Measurements from ENCODE around the gene ZNF644.
"Not testable (repeated sequence)": the region's sequence is repeated elsewhere in the genome, so short reads cannot be mapped to it uniquely, and the experiment has no call there.

ZNF644 gene

DNA sequence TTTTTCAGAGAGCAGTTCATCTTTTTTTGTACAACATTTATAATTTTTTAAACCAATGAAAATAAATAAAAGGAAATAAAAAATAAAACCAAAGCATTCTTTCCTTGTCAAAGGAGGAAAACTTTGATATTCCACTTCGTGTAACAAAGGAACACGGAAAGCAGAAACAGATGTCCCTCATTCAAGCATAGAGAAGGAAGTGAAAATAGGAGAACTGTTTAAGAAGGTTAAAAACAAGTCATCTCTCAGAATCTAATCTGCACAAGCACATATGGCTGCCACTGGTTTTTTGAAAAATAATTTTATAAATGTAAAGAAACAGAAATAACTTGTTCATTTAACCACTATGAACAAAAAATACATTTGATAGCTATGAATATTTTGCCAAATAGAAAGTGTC lies 35.9 kb upstream of the ZNF644 start:
- Mint-ChIP-seq H3K36me3 (ENCODE audit: low read depth) (no peaks in the 10 kb centered on the region), H3K27ac (no peak overlapping the region), H3K9me3 (peaks cover 3% of the 10 kb centered on the region), H3K4me1 (no peaks in the 10 kb centered on the region), H3K4me3 (no peak overlapping the region), H3K27me3 (ENCODE audit: low read depth) (peaks cover 4% of the 10 kb centered on the region)
- TF ChIP-seq, protein P1, sequence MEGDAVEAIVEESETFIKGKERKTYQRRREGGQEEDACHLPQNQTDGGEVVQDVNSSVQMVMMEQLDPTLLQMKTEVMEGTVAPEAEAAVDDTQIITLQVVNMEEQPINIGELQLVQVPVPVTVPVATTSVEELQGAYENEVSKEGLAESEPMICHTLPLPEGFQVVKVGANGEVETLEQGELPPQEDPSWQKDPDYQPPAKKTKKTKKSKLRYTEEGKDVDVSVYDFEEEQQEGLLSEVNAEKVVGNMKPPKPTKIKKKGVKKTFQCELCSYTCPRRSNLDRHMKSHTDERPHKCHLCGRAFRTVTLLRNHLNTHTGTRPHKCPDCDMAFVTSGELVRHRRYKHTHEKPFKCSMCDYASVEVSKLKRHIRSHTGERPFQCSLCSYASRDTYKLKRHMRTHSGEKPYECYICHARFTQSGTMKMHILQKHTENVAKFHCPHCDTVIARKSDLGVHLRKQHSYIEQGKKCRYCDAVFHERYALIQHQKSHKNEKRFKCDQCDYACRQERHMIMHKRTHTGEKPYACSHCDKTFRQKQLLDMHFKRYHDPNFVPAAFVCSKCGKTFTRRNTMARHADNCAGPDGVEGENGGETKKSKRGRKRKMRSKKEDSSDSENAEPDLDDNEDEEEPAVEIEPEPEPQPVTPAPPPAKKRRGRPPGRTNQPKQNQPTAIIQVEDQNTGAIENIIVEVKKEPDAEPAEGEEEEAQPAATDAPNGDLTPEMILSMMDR (IDR thresholded peaks at IDR 0.05; ENCODE audit: unreplicated experiment in 3 of 3): no peak

DNA sequence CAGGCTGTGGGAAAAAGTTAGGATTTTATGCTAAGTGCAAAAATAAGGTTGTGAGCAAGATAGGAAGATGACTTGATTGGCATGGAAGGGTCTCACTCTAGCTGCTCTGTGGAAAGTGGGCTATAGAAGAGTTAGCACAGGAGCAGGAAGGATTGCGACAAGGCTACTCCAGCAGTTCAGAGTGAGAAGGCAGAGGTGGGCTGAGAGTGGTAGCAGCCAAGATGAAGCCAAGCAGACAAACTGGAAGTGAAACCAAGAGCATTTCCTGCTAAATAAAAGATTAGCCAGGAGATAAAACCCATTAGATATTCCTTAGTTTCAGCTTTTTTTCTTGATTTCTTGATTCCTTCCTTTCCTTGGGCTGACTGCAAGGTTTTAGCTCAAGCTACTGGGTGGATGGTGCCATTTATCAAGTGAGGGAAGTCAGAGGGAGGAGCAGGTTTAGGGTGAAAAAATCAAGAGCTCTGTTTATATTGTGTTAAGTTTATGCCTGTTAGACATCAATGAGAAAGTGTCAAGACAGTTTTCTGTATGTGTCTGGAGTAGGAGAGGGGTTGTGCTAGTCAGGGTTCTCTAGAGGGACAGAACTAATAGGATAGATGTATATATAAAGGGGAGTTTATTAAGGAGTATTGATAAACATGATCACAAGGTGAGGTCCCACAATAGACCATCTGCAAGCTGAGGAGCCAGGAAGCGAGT lies 33.1 kb upstream of the ZNF644 start:
- H3K27ac Mint-ChIP-seq: no peak overlapping the region
- H3K9me3 Mint-ChIP-seq: no peaks in the 10 kb centered on the region
- TF ChIP-seq, protein P1 (IDR thresholded peaks at IDR 0.05; ENCODE audit: unreplicated experiment in 3 of 3): no peak
- no peak overlapping the region for H3K4me3 Mint-ChIP-seq
- H3K27me3 Mint-ChIP-seq (ENCODE audit: low read depth): peaks cover 1% of the 10 kb centered on the region
- no peaks in the 10 kb centered on the region for H3K36me3 Mint-ChIP-seq (ENCODE audit: low read depth)
- no peaks in the 10 kb centered on the region for H3K4me1 Mint-ChIP-seq

DNA sequence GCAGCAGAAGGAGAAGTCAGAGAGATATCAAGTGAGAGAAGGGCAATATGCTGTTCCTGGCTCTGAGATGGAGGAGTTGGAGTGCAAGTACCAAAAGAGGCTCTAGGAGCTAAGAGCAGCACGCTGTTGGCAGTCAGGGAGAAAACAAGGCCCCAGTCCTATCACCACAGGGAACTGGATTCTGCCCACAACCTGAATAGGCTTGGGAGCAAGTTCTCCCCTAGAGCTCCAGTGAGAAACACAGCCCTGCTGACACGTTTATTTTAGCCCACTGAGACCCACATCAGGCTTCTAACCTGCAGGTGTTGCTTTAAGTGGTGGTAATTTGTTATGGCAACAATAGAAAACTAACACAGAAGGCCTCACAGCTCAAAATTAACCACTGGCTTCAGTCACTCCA lies 31.8 kb upstream of the ZNF644 start:
- H3K27ac Mint-ChIP-seq: no peak overlapping the region
- no peaks in the 10 kb centered on the region for H3K36me3 Mint-ChIP-seq (ENCODE audit: low read depth)
- TF ChIP-seq, protein P1 (IDR thresholded peaks at IDR 0.05; ENCODE audit: unreplicated experiment in 3 of 3): no peak
- no peaks in the 10 kb centered on the region for H3K27me3 Mint-ChIP-seq (ENCODE audit: low read depth)
- no peak overlapping the region for H3K4me3 Mint-ChIP-seq
- no peaks in the 10 kb centered on the region for H3K9me3 Mint-ChIP-seq
- no peaks in the 10 kb centered on the region for H3K4me1 Mint-ChIP-seq

DNA sequence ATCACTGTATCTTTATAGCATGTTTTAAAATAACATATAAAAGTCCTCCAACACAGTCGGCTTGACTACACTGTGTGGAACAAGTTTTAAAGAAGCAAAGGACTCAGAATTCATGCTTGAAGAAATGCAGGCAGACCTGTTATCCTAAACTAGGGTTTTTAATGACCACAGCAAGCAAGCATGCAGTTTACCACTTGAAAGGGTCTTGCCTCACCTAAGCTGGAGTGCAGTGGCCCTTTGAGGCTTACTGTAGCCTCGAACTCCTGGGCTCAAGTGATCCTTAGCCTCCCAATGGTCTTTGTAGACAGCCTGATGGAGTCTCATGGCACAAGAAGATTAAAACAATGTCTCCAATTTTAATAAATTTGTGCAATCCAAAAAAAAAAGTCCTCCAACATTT lies 27.7 kb upstream of the ZNF644 start:
- not testable (repeated sequence) for H3K4me3 Mint-ChIP-seq; H3K36me3 Mint-ChIP-seq (ENCODE audit: low read depth); H3K9me3 Mint-ChIP-seq

DNA sequence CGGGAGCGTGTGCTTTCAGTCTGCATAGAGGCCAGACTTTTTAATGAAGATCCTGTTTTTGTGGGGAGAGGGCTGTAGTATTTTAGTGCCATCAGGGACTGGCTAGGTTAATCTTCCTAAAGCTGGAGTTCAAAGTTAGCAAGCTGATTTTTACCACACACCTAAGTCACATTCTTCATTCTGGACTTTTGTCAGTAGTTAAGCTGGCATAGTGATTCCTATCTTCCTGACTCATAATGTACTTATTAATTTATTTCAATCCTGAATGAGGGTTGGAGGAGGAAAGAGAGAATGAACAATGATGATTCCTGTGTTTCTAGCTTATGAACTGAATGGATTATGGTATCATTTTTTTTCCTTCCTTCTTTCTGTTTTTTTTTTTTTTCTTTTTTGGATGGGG lies 24.9 kb upstream of the ZNF644 start:
- Mint-ChIP-seq H3K36me3 (ENCODE audit: low read depth) (no peaks in the 10 kb centered on the region), H3K27me3 (ENCODE audit: low read depth) (peaks cover 10% of the 10 kb centered on the region), H3K9me3 (peaks cover 7% of the 10 kb centered on the region), H3K27ac (no peak overlapping the region), H3K4me1 (no peaks in the 10 kb centered on the region), H3K4me3 (no peak overlapping the region)
- TF ChIP-seq, protein P1 (IDR thresholded peaks at IDR 0.05; ENCODE audit: unreplicated experiment in 3 of 3): no peak

More for the DNA sequence above, 27.7 kb upstream of the ZNF644 start:
- not testable (repeated sequence) for H3K27ac Mint-ChIP-seq; H3K27me3 Mint-ChIP-seq (ENCODE audit: low read depth); H3K4me1 Mint-ChIP-seq

DNA sequence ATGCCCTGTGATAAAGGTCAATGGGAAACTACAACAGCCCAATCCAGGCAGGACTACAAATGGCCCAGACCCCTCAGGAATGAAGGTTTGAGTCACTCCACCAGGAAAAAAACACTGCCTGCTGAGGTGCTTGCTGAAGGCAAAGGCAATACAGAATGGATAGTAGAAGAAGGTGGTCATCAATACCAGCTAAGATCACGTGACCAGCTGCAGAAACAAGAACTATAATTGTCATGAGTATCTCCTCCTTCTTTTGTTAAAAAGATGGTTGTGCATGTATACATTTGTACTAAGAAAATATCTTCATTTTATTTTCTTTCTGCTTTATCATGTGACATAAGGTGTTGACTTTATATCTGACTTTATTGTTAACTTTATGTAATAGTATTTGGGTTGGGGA lies 23.4 kb upstream of the ZNF644 start:
- no peaks in the 10 kb centered on the region for H3K4me1 Mint-ChIP-seq
- peaks cover 19% of the 10 kb centered on the region for H3K9me3 Mint-ChIP-seq
- H3K27me3 Mint-ChIP-seq (ENCODE audit: low read depth): peaks cover 10% of the 10 kb centered on the region
- H3K27ac Mint-ChIP-seq: no peak overlapping the region
- H3K4me3 Mint-ChIP-seq: no peak overlapping the region
- TF ChIP-seq, protein P1 (IDR thresholded peaks at IDR 0.05; ENCODE audit: unreplicated experiment in 3 of 3): no peak
- H3K36me3 Mint-ChIP-seq (ENCODE audit: low read depth): peaks cover 4% of the 10 kb centered on the region

DNA sequence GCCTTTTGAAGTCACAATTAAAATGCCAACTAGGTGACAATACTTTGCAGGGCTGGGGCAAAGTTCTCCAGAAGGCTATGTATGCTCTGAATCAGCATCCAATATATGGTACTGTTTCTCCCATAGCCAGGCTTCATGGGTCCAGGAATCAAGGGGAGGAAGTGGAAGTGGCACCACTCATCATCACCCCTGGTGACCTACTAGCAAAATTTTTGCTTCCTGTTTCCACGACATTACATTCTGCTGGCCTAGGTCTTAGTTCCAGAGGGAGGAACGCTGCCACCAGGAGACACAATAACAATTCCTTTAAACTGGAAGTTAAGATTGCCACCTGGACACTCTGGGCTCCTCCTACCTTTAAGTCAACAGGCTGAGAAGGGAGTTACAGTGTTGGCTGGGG lies 22.9 kb upstream of the ZNF644 start:
- H3K36me3 Mint-ChIP-seq (ENCODE audit: low read depth); H3K4me3 Mint-ChIP-seq; H3K4me1 Mint-ChIP-seq; H3K27ac Mint-ChIP-seq; H3K27me3 Mint-ChIP-seq (ENCODE audit: low read depth): not testable (repeated sequence)
- peaks cover 21% of the 10 kb centered on the region for H3K9me3 Mint-ChIP-seq

DNA sequence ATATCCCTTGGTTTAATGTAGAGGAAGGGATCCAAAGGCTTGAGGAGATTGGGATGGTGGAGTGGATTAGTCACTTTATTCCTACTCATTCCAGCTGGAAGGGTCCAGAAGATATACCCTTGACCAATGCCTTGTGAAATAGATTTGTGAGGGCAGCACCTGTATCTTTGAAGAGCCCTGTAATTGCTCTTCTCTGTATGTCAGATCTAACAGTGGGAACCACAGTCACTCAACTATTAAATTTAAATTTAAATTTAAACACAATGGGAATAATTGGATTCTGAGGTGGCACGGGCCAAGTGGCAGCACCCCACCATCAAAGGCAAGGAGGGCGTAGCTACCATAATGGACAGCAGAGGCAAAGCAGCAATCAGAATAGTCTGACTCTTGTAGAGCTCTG lies 20.5 kb upstream of the ZNF644 start:
- peaks cover 26% of the 10 kb centered on the region for H3K9me3 Mint-ChIP-seq
- not testable (repeated sequence) for H3K4me1 Mint-ChIP-seq; H3K27me3 Mint-ChIP-seq (ENCODE audit: low read depth); H3K4me3 Mint-ChIP-seq; H3K36me3 Mint-ChIP-seq (ENCODE audit: low read depth); H3K27ac Mint-ChIP-seq

All from nephron (organoid).